A549 (cell line): ENCODE results near the gene MYB.

ENCODE experiments used
- GATA3 ChIP-seq: IDR thresholded peaks from 2 replicates; pipeline ENCODE4 v1.6.1; 2012; ENCODE audit warnings: borderline replicate concordance
- POLR2A ChIP-seq: IDR thresholded peaks from 2 replicates; pipeline ENCODE4 v1.6.1; 2012; ENCODE audit warnings: mild to moderate bottlenecking, low read length
- SMC3 ChIP-seq: fragments of >200 bp; sonication (Bioruptor Twin); formaldehyde crosslinking; IDR thresholded peaks from 3 replicates; pipeline ENCODE4 v1.6.1; 2018; ENCODE audit warnings: inconsistent platforms
- TF ChIP-seq, protein P1 (sequence below): fragments of >200 bp; sonication (Bioruptor Twin); formaldehyde crosslinking; IDR thresholded peaks from 3 replicates; pipeline ENCODE4 v1.5.1; 2016
- TF ChIP-seq, protein P2 (sequence below): IDR thresholded peaks from 2 replicates; pipeline ENCODE4 v1.6.1; 2012

DNA sequence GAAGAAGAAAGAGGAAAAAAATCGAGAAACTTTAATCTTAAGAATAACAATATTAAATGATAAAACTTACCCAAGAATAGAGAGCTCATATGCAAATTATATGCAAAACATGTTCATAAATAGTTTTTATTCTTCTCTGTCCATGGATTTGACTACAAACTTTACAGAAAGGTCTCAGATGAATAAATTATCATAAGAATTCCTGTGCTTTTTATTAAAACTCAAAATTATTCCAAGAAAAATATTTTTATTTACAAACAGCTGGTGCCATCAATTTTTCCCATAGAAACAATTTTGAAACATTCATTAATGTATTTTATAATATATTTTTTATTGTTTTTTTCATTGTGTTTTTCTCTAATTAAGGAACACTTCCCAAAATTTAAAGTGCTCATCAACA is 12.1 kb downstream of the MYB start:
- TF ChIP-seq POLR2A, result no peak
- TF ChIP-seq GATA3, result no peak
- TF ChIP-seq, protein P1, sequence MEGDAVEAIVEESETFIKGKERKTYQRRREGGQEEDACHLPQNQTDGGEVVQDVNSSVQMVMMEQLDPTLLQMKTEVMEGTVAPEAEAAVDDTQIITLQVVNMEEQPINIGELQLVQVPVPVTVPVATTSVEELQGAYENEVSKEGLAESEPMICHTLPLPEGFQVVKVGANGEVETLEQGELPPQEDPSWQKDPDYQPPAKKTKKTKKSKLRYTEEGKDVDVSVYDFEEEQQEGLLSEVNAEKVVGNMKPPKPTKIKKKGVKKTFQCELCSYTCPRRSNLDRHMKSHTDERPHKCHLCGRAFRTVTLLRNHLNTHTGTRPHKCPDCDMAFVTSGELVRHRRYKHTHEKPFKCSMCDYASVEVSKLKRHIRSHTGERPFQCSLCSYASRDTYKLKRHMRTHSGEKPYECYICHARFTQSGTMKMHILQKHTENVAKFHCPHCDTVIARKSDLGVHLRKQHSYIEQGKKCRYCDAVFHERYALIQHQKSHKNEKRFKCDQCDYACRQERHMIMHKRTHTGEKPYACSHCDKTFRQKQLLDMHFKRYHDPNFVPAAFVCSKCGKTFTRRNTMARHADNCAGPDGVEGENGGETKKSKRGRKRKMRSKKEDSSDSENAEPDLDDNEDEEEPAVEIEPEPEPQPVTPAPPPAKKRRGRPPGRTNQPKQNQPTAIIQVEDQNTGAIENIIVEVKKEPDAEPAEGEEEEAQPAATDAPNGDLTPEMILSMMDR, result no peak
- TF ChIP-seq SMC3, result no peak
- TF ChIP-seq, protein P2, sequence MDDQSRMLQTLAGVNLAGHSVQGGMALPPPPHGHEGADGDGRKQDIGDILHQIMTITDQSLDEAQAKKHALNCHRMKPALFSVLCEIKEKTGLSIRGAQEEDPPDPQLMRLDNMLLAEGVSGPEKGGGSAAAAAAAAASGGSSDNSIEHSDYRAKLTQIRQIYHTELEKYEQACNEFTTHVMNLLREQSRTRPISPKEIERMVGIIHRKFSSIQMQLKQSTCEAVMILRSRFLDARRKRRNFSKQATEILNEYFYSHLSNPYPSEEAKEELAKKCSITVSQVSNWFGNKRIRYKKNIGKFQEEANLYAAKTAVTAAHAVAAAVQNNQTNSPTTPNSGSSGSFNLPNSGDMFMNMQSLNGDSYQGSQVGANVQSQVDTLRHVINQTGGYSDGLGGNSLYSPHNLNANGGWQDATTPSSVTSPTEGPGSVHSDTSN, result no peak
